ENCODE data around the gene MRM1. TPM values are rescaled to one million over a fixed set of nuclear protein-coding genes. Genes with fewer than 3 reads are reported as not detected.

Gene MRM1
- total RNA-seq, 1 donor from 2014 or later, result 5.4 TPM

DNA sequence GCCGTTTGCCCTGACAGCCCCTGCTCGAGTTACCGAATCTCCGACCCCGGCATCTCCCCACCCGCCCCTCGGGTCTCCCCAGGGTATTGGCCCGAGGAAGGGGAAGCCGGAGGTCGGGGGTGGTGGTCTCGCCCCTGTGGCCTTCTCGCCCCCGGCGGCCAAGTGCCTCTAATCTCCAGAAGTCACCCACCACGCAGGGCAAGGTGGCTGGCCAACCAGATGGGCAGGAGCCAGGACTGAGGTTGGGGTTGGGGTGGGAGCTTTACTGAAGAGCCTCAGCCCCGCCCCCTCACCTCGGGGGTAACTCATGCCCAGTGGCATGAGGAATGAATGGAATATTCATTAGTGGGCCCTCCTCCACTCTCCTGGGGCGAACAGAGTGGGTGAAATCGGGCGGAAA is 9.1 kb upstream of the MRM1 start:
- peak overlapping the region; percentile 76 for H3K27ac Mint-ChIP-seq
- no peaks in the 10 kb centered on the region for H3K9me3 Mint-ChIP-seq
- no peaks in the 10 kb centered on the region for H3K27me3 Mint-ChIP-seq (ENCODE audit: low read depth)
- TF ChIP-seq, protein P1, sequence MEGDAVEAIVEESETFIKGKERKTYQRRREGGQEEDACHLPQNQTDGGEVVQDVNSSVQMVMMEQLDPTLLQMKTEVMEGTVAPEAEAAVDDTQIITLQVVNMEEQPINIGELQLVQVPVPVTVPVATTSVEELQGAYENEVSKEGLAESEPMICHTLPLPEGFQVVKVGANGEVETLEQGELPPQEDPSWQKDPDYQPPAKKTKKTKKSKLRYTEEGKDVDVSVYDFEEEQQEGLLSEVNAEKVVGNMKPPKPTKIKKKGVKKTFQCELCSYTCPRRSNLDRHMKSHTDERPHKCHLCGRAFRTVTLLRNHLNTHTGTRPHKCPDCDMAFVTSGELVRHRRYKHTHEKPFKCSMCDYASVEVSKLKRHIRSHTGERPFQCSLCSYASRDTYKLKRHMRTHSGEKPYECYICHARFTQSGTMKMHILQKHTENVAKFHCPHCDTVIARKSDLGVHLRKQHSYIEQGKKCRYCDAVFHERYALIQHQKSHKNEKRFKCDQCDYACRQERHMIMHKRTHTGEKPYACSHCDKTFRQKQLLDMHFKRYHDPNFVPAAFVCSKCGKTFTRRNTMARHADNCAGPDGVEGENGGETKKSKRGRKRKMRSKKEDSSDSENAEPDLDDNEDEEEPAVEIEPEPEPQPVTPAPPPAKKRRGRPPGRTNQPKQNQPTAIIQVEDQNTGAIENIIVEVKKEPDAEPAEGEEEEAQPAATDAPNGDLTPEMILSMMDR (IDR thresholded peaks at IDR 0.05; ENCODE audit: unreplicated experiment), result no peak
- peaks cover 7% of the 10 kb centered on the region for H3K36me3 Mint-ChIP-seq
- H3K4me3 Mint-ChIP-seq, result peak overlapping the region; percentile 73
- H3K4me1 Mint-ChIP-seq, result peaks cover 18% of the 10 kb centered on the region
- no peak for DNase-seq (ENCODE audit: low spot score in 2 of 2, unreplicated experiment in 2 of 2)

DNA sequence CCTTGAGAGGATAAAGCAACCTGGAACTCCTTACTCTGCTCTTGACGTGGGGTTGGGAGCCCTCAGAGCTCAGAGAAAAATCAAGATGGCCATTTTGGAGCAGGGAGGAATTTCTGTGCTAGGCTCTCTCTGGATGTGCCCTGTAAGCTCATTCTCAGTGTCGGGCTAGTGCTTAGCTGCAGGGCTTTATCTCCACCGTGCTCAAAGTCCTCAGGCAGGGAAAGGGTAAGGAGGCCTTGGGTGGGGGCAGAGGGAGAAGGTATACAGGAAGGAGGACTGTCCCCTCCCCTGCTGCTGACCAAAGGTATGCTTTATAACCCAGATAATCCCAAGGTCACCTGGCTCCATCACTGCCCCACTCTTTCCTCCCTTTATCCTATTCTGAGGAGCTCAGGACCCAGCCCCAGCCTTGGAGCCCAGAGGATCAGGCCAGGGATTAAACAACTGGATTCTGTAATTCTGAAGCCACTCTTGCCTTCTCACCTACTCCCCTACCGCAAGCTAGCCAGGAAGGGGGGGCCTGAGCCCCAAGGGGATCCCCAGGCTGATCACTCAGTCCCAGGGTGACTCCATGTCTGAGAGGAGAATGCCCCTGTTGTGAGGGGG is 8.6 kb upstream of the MRM1 start:
- TF ChIP-seq, protein P1 (IDR thresholded peaks at IDR 0.05; ENCODE audit: unreplicated experiment), result no peak
- peaks cover 18% of the 10 kb centered on the region for H3K4me1 Mint-ChIP-seq
- DNase-seq (ENCODE audit: low spot score in 2 of 2, unreplicated experiment in 2 of 2), result peak in 1 of 2 experiments; percentile 34
- peak overlapping the region; percentile 73 for H3K4me3 Mint-ChIP-seq
- H3K36me3 Mint-ChIP-seq, result peaks cover 6% of the 10 kb centered on the region
- H3K27me3 Mint-ChIP-seq (ENCODE audit: low read depth), result no peaks in the 10 kb centered on the region
- peak overlapping the region; percentile 76 for H3K27ac Mint-ChIP-seq
- H3K9me3 Mint-ChIP-seq, result no peaks in the 10 kb centered on the region

DNA sequence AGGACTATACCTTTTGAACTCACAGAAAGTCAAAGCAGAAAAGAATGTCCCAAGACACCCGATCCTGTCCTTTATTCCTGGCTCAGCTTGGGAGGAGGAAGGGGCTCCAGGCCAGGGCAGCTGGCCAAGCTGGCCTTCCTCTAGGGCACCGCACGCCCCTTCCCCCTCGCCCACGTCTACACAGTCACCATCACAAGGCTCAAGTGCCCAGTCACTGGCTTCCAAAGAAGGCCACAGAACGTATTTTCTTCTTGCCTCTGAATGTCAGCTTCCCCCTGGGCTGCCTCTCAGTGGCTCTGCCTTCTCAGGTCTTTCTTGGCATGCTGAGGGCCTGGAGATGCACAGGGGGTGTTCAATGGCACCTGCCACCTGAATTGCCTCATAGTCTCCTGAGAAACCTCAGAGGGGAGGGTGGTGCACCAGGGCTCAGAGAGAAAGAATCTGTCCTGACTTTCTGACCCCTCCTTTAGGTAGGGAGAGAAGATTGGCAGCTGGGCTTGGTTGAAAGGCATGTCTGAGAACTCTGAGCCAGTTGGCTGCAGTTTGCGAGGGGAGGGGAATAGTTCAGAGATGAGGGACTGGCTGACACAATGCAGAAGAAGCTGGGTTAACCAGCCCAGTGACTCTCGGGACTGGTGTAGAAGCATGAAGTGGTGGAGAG is 7.6 kb upstream of the MRM1 start:
- H3K27me3 Mint-ChIP-seq (ENCODE audit: low read depth), result no peaks in the 10 kb centered on the region
- peak in 1 of 2 experiments; percentile 27 for DNase-seq (ENCODE audit: low spot score in 2 of 2, unreplicated experiment in 2 of 2)
- H3K36me3 Mint-ChIP-seq, result peaks cover 4% of the 10 kb centered on the region
- peak overlapping the region; percentile 73 for H3K4me3 Mint-ChIP-seq
- TF ChIP-seq, protein P1 (IDR thresholded peaks at IDR 0.05; ENCODE audit: unreplicated experiment), result no peak
- H3K4me1 Mint-ChIP-seq, result peaks cover 18% of the 10 kb centered on the region
- H3K27ac Mint-ChIP-seq, result peak overlapping the region; percentile 4
- no peaks in the 10 kb centered on the region for H3K9me3 Mint-ChIP-seq

DNA sequence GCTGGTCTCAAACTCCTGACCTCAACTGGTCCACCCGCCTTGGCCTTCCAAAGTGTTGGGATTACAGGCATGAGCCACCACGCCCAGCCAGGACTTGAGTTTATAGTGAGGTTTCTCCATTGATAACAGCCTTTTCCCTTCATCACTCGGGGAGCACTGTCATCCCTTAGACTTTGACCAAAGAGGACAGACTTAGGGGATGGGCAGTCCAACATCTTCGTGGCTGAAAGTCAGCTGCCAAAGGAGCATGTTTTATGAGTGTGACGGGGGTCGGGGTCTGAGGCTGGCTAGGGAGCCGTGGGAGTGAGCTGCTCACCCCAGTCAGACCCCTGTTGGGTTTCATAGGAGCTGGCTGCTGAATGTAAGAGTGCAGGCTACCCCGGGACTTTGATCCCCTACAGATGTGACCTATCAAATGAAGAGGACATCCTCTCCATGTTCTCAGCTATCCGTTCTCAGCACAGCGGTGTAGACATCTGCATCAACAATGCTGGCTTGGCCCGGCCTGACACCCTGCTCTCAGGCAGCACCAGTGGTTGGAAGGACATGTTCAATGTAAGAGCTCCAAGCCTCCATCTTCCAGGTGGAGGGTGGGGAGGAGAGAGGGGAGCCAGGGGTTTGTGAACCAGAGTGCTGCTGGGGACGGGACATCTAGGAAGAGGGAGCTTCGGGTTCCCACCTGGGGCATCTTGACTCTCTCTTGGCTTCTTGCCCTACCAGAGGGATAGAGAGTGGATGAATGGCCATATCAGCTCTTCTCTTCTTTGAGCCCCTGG is 6.6 kb upstream of the MRM1 start:
- TF ChIP-seq, protein P1 (IDR thresholded peaks at IDR 0.05; ENCODE audit: unreplicated experiment), result no peak
- Mint-ChIP-seq H3K4me3 (no peak overlapping the region), H3K27ac (no peak overlapping the region), H3K9me3 (no peaks in the 10 kb centered on the region), H3K36me3 (peaks cover 2% of the 10 kb centered on the region), H3K4me1 (peaks cover 18% of the 10 kb centered on the region), H3K27me3 (ENCODE audit: low read depth) (no peaks in the 10 kb centered on the region)
- no peak for DNase-seq (ENCODE audit: low spot score in 2 of 2, unreplicated experiment in 2 of 2)

DNA sequence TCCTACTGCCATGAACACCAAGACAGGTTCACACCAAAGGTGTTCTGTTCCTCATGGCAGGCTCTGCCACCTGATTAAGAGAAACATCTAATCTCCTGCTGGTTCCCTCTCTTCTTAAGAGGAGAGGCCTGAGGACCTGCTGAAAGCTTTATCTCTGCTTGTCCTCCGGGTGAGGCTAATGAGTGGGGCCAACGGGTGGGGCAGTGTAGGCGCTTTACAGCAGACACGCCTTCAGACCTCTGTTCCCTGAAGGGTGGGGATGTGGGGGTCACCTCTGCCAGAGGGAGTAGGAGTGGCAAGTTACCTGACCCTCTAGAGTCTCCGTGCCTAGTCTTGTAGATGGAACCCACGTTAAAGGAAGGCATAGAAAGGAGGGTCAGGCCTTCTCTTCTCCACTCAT is 4.2 kb upstream of the MRM1 start:
- TF ChIP-seq, protein P1 (IDR thresholded peaks at IDR 0.05; ENCODE audit: unreplicated experiment), result no peak
- peaks cover 27% of the 10 kb centered on the region for H3K4me1 Mint-ChIP-seq
- no peak for DNase-seq (ENCODE audit: low spot score in 2 of 2, unreplicated experiment in 2 of 2)
- H3K9me3 Mint-ChIP-seq, result no peaks in the 10 kb centered on the region
- H3K4me3 Mint-ChIP-seq, result no peak overlapping the region
- H3K36me3 Mint-ChIP-seq, result peaks cover 2% of the 10 kb centered on the region
- H3K27me3 Mint-ChIP-seq (ENCODE audit: low read depth), result no peaks in the 10 kb centered on the region
- H3K27ac Mint-ChIP-seq, result no peak overlapping the region

Measured in mesothelial cell of epicardium (in vitro differentiated cells).